Activated naive CD4-positive, alpha-beta T cell treated with anti-CD3 and anti-CD28 coated beads, Interleukin-2, amount 50 U/mL, for 72 hours (primary cell): ENCODE data around the gene FAIM. TPM values are rescaled to one million over a fixed set of nuclear protein-coding genes. Genes with fewer than 3 reads are reported as not detected.
"Not testable (repeated sequence)": the region's sequence is repeated elsewhere in the genome, so short reads cannot be mapped to it uniquely, and the experiment has no call there.

Experiments
- ATAC-seq, 2 donors: fragments of 150-1000 bp; cut with Tn5 transposase; 2 replicates each; pipeline ENCODE4 v1.10.0; 2021; ENCODE audit warnings: mild to moderate bottlenecking in 2 of 2, moderate library complexity in 2 of 2
- DNase-seq, 2 donors: peaks; one replicate each; pipeline ENCODE4 v3.0.0; 2021 to 2022; ENCODE audit warnings: low spot score in 2 of 2
- H3K27ac Mint-ChIP-seq, 2 donors: one replicate each; pipeline ENCODE4 v1.8.0; 2022; ENCODE audit warnings: mild to moderate bottlenecking in 2 of 2, mixed read lengths in 2 of 2
- H3K36me3 Mint-ChIP-seq, 2 donors: one replicate each; pipeline ENCODE4 v1.8.0; 2022; ENCODE audit warnings: mixed read lengths in 2 of 2
- H3K9me3 Mint-ChIP-seq, 2 donors: one replicate each; pipeline ENCODE4 v1.8.0; 2022; ENCODE audit warnings: mixed read lengths in 2 of 2
- total RNA-seq, 2 donors: library from RNA; stranded (reverse); gene quantifications; one replicate each; pipeline ENCODE4 v1.2.3, GENCODE V29; 2022

Gene FAIM
- total RNA-seq, 2 donors from 2014 or later, result 2.1 to 2.2 TPM

DNA sequence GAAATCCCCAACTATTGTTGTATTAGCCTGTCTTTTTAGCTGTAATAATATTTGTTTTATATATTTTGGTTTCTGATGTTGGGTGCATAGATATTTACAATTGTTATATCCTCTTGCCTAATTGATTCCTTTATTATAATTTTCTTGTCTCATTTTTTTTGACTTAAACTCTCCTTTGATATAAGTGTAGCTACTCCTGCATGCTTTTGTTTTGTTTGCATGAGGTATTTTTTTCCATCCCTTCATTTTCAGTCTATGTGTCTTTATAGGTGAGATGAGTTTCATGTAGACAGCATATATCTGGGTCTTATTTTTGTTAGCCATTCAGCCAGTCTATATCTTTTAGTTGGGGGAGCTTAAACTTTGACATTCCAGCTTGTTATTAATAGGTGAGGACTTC is 37.4 kb downstream of the FAIM start:
- no peak for ATAC-seq

DNA sequence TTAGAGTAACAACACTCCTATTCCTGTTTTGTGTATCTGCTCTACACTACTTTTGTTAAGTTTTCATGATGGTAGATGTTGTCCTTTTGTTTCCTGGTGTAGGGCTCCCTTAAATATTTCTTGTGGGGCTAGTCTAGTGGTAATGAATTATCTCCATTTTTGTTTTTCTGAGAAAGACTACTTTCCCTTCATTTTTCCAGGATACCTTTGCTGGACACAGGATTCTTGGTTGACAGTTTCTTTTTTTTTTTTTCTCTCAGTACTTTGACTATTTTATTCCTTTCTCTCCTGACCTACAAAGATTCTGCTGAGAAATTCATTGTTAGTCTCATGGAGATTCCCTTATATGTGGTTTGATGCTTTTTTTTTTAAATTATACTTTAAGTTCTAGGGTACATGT is 37.9 kb downstream of the FAIM start:
- no peak for DNase-seq
- H3K9me3 Mint-ChIP-seq, result peaks cover 42% of the 10 kb centered on the region in 2 donors
- ATAC-seq, result no peak
- peaks cover 40 to 44% of the 10 kb centered on the region in 2 donors for H3K36me3 Mint-ChIP-seq
- no peak overlapping the region for H3K27ac Mint-ChIP-seq

More for the DNA sequence above, 37.4 kb downstream of the FAIM start:
- DNase-seq, result no peak
- no peak overlapping the region for H3K27ac Mint-ChIP-seq
- H3K9me3 Mint-ChIP-seq, result peaks cover 43% of the 10 kb centered on the region in 2 donors
- H3K36me3 Mint-ChIP-seq, result peaks cover 40 to 45% of the 10 kb centered on the region in 2 donors

GRCh38 chr3:138649134-138649533 is 40.6 kb downstream of the FAIM start:
- DNase-seq (no peak), ATAC-seq (no peak)
- peaks cover 28 to 30% of the 10 kb centered on the region in 2 donors for H3K9me3 Mint-ChIP-seq
- H3K27ac Mint-ChIP-seq, result no peak overlapping the region
- H3K36me3 Mint-ChIP-seq, result peaks cover 36 to 40% of the 10 kb centered on the region in 2 donors

GRCh38 chr3:138653567-138653966 is 45.0 kb downstream of the FAIM start:
- DNase-seq, result no peak
- Mint-ChIP-seq H3K36me3 (peaks cover 35 to 37% of the 10 kb centered on the region in 2 donors), H3K9me3 (peaks cover 9 to 12% of the 10 kb centered on the region in 2 donors)

DNA sequence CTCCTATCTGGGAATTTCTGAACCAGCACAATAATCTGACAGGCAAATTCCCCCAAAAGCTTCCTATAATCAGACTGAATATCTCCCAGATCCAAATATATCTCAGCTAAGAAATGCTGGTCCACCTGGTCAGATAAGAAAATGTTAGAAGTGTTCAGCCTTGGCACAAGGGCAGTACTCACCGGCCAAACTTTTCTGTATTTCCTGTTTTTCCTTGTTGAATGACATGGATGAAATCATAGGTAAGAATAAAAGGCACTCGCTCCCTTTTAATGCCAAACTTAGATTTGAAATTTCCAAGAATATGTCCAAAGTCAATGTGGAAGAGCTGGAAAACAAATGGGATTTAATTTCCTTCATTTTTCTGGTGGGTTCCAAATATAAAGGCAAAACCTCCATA is 48.9 kb downstream of the FAIM start:
- Mint-ChIP-seq H3K9me3 (no peaks in the 10 kb centered on the region), H3K27ac (no peak overlapping the region), H3K36me3 (peaks cover 17 to 24% of the 10 kb centered on the region in 2 donors)
- DNase-seq (no peak), ATAC-seq (no peak)

More at GRCh38 chr3:138653567-138653966, 45.0 kb downstream of the FAIM start:
- H3K27ac Mint-ChIP-seq, result no peak overlapping the region
- ATAC-seq, result no peak

DNA sequence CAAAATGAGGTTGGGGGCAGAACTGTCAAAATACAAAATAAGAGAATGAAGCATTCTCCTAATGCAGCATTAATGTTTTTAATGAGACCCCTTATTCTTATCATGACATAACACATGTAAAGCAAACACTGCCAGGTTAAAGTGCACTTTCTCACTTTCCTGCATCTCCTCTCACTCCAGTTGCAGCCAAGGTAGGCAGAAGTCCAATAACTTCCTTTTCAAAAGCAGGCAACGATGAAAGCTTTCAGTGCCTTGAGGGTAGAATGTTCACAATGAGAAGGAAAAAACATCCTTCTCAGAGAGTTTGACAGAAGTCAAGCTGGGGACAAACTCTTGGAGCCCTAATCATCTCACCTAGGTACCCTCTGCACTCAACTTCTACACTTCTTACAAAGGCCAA is 59.5 kb downstream of the FAIM start:
- DNase-seq (no peak), ATAC-seq (no peak)
- Mint-ChIP-seq H3K27ac (no peak overlapping the region), H3K9me3 (no peaks in the 10 kb centered on the region), H3K36me3 (peaks cover 19 to 23% of the 10 kb centered on the region in 2 donors)

DNA sequence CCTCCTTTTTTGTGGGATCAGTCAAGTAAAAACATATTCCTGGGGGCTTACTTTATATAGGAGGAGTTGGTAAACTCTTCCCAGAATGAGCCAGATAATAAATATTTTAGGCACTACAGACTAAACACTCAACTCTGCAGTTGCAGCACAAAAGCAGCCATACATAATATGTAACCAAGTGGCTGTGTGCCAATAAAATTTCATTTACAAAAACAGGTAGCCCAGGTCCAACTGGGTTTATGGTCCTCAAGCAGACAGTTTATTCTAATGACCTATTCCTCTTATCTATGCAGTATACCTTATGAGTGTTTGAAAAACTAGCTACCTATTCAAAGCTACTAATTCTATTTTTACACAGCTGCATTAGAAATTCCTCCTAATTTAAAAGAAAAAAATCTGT is 61.8 kb downstream of the FAIM start:
- no peak for ATAC-seq
- Mint-ChIP-seq H3K9me3 (peaks cover 4 to 7% of the 10 kb centered on the region in 2 donors), H3K36me3 (peaks cover 16 to 19% of the 10 kb centered on the region in 2 donors), H3K27ac (no peak overlapping the region)
- DNase-seq, result no peak

DNA sequence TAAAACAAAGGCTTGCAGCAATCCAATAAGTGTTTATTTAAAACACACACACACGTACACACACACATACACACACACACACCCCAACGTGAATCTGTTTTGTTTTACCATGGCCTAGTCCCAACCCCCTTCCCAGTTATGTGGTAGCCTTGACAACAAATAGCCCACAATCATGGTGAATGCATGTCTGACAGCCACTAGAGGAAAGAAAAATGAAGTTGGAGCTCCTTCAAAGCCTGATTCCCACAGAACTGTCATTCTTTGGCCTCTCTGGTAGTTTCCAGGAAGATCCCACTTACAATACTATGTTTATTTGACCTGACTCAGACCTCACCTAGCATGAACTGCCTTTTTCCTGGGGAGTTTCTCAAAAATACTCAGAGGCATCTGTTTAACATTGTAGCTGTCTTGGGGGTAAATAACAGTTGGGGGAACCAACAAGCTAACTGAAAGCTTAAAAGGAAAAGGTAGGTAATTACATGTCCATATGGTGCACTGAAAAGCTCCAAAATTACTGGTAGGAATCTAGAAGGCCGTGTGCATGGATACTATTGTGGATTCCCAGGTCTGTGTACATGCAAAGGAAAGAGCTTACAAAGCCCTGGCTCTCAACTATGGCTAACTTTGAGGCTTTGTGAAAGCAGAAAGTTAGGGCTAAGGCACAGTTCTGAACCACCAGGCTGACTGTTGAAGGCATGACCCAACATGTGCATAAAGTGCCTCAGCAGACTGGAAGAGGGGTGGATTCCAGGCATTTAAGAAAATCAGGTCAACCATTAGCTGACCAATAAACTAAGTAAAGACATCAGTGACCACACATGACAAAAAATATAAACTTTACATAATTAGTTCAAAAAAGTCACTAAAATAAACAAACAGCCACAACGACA is 65.3 kb downstream of the FAIM start:
- Mint-ChIP-seq H3K27ac (peak overlapping the region; percentile 33 to 53), H3K36me3 (peaks cover 32 to 35% of the 10 kb centered on the region in 2 donors), H3K9me3 (peaks cover 4 to 10% of the 10 kb centered on the region in 2 donors)
- DNase-seq (no peak), ATAC-seq (no peak)

DNA sequence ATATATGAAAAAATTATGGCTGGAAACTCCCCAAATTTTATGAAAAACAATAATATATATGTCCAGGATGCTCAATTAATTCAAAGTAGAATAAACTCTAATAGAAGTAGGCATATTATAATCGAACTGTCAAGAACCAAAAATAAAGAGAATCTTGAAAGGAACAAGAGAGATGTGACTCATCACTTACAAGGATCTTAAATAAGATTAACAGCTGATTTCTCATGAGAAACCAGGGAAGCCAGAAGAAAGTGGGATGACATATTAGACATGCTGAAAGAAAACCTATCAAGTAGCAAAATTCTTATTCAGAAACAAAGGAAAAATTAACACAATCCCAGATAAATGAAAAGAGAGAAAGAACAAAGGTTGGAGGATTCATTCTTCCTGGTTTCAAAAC is 66.8 kb downstream of the FAIM start:
- peaks cover 4 to 10% of the 10 kb centered on the region in 2 donors for H3K9me3 Mint-ChIP-seq
- H3K36me3 Mint-ChIP-seq, result peaks cover 32 to 35% of the 10 kb centered on the region in 2 donors
- no peak overlapping the region for H3K27ac Mint-ChIP-seq
- ATAC-seq, result no peak
- DNase-seq, result no peak

- ATAC-seq (no peak), DNase-seq (no peak)
- Mint-ChIP-seq H3K36me3 (peaks cover 24 to 35% of the 10 kb centered on the region in 2 donors), H3K27ac (no peak overlapping the region), H3K9me3 (peaks cover 4 to 10% of the 10 kb centered on the region in 2 donors)
Observed at GRCh38 chr3:138678086-138678485, 69.5 kb downstream of the FAIM start.

- no peak for DNase-seq
- peaks cover 4 to 10% of the 10 kb centered on the region in 2 donors for H3K9me3 Mint-ChIP-seq
- no peak overlapping the region for H3K27ac Mint-ChIP-seq
- no peak for ATAC-seq
- H3K36me3 Mint-ChIP-seq, result peaks cover 24 to 27% of the 10 kb centered on the region in 2 donors
Observed at GRCh38 chr3:138678874-138679392, 70.4 kb downstream of the FAIM start.

- not testable (repeated sequence) for H3K27ac Mint-ChIP-seq, H3K36me3 Mint-ChIP-seq, DNase-seq, ATAC-seq, H3K9me3 Mint-ChIP-seq
Observed at GRCh38 chr3:138680974-138681373, 72.4 kb downstream of the FAIM start.

- H3K36me3 Mint-ChIP-seq, result peaks cover 3% of the 10 kb centered on the region in 2 donors
- no peak for ATAC-seq
Observed at GRCh38 chr3:138681463-138682220, 73.1 kb downstream of the FAIM start.

DNA sequence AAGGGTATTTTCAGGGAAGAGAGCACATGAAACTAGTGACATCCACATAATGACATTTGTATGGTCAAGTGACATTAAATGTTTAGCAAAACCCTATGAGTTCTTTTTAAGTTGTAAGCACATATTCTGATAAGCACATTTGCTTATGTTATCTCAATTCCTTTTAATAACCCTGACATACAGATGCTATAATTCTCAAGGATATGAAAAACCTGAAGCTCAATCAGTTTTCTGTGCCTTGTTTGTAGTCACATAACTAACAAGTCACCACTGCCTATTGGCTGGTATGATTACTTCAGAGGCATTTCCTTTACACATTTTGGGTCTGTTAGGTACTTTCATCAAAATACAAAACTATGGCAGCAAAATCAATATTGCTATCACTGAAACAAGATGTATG is 74.1 kb downstream of the FAIM start:
- no peaks in the 10 kb centered on the region for H3K9me3 Mint-ChIP-seq
- no peak overlapping the region for H3K27ac Mint-ChIP-seq
- ATAC-seq (no peak), DNase-seq (no peak)
- peaks cover 4 to 5% of the 10 kb centered on the region in 2 donors for H3K36me3 Mint-ChIP-seq

More at GRCh38 chr3:138681463-138682220, 73.1 kb downstream of the FAIM start:
- DNase-seq, result no peak
- H3K27ac Mint-ChIP-seq, result no peak overlapping the region
- no peaks in the 10 kb centered on the region for H3K9me3 Mint-ChIP-seq
